ENCODE results near the gene CD3G.

- no peak for TF ChIP-seq POLR2A (IDR thresholded peaks at IDR 0.05; ENCODE audit: low read depth, low read length)
- TF ChIP-seq TAF1 (IDR thresholded peaks at IDR 0.05; ENCODE audit: borderline replicate concordance, low read depth, low read length): no peak
Observed at GRCh38 chr11:118305726-118306125, 38.4 kb upstream of the CD3G start.

All from GM12892 (cell line).